WTC11 (cell line): ENCODE data around the gene ARMC6.

Experiments used
- CREB1 ChIP-seq: sonication (generic); formaldehyde crosslinking; IDR thresholded peaks from 2 replicates; pipeline ENCODE4 v1.8.0; 2023; ENCODE audit warnings: mild to moderate bottlenecking, missing genetic modification reagents
- CREM ChIP-seq: sonication (generic); formaldehyde crosslinking; IDR thresholded peaks from 2 replicates; pipeline ENCODE4 v1.8.1; 2022; ENCODE audit warnings: mild to moderate bottlenecking, missing genetic modification reagents, moderate library complexity
- ESRRA ChIP-seq: sonication (generic); formaldehyde crosslinking; IDR thresholded peaks from 2 replicates; pipeline ENCODE4 v1.8.1; 2022; ENCODE audit warnings: mild to moderate bottlenecking, missing genetic modification reagents, borderline replicate concordance
- IRF2 ChIP-seq: sonication (generic); formaldehyde crosslinking; IDR thresholded peaks from 2 replicates; pipeline ENCODE4 v1.8.0; 2022; ENCODE audit warnings: low read depth, missing genetic modification reagents, borderline replicate concordance
- NR1H2 ChIP-seq: sonication (generic); formaldehyde crosslinking; IDR thresholded peaks from 2 replicates; pipeline ENCODE4 v1.9.0; 2021; ENCODE audit warnings: mild to moderate bottlenecking, moderate library complexity, missing genetic modification reagents
- NR3C1 ChIP-seq: sonication (generic); formaldehyde crosslinking; conservative IDR thresholded peaks from 2 replicates; pipeline ENCODE4 v1.8.1; 2023; ENCODE audit warnings: low read depth, mild to moderate bottlenecking, missing genetic modification reagents
- TCF7 ChIP-seq: sonication (generic); formaldehyde crosslinking; IDR thresholded peaks from 2 replicates; pipeline ENCODE4 v1.8.0; 2022; ENCODE audit warnings: mild to moderate bottlenecking, low read depth, missing genetic modification reagents, moderate library complexity
- TP53 ChIP-seq: sonication (generic); formaldehyde crosslinking; IDR thresholded peaks from 2 replicates; pipeline ENCODE4 v1.8.1; 2023; ENCODE audit warnings: mild to moderate bottlenecking, missing genetic modification reagents
- ZNF121 ChIP-seq: sonication (generic); formaldehyde crosslinking; IDR thresholded peaks from 2 replicates; pipeline ENCODE4 v1.8.0; 2023; ENCODE audit warnings: missing genetic modification reagents
- TF ChIP-seq, protein P1 (sequence below): sonication (generic); formaldehyde crosslinking; IDR thresholded peaks from 2 replicates; pipeline ENCODE4 v1.8.0; 2022; ENCODE audit warnings: mild to moderate bottlenecking, missing genetic modification reagents
- TF ChIP-seq, protein P2 (sequence below): fragments of 200-600 bp; IDR thresholded peaks from 2 replicates; pipeline ENCODE4 v1.8.0; 2022; ENCODE audit warnings: antibody characterized with exemption
- TF ChIP-seq, protein P3 (sequence below): sonication (generic); formaldehyde crosslinking; IDR thresholded peaks from 2 replicates; pipeline ENCODE4 v1.8.0; 2022; ENCODE audit warnings: mild to moderate bottlenecking, missing genetic modification reagents
- TF ChIP-seq, protein P4 (sequence below): sonication (generic); formaldehyde crosslinking; IDR thresholded peaks from 2 replicates; pipeline ENCODE4 v1.8.0; 2022; ENCODE audit warnings: mild to moderate bottlenecking, missing genetic modification reagents

DNA sequence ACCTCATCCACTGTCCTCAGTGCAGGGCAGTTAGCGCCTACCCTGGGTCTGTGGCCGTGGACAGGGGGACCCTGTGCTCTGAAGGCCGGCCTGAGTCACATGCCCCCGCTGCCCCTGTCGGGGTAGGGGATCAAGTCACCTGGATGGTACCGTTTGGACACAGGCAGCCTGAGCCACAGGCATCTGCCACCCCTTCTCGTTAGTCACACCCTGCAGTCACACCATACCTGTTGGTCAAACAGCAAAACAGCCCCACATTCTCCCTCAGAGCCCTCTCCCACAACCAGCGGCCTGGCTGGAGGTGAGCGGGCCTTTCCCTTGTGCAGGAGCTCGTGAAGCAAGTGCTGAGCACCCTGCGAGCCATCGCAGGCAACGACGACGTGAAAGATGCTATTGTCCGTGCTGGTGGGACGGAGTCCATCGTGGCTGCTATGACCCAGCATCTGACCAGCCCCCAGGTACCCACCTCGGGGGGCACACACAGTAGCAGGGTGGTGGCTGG lies 21.6 kb downstream of the ARMC6 start:
- TF ChIP-seq ESRRA (CRISPR knock-in tag) (no peak), TCF7 (CRISPR knock-in tag) (no peak), ZNF121 (CRISPR knock-in tag) (no peak), NR1H2 (CRISPR knock-in tag) (no peak), CREM (no peak), CREB1 (CRISPR knock-in tag) (no peak), TP53 (CRISPR knock-in tag) (no peak), NR3C1 (no peak), IRF2 (no peak)
- TF ChIP-seq, protein P1, sequence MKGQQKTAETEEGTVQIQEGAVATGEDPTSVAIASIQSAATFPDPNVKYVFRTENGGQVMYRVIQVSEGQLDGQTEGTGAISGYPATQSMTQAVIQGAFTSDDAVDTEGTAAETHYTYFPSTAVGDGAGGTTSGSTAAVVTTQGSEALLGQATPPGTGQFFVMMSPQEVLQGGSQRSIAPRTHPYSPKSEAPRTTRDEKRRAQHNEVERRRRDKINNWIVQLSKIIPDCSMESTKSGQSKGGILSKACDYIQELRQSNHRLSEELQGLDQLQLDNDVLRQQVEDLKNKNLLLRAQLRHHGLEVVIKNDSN (CRISPR knock-in tag): no peak
- TF ChIP-seq, protein P2, sequence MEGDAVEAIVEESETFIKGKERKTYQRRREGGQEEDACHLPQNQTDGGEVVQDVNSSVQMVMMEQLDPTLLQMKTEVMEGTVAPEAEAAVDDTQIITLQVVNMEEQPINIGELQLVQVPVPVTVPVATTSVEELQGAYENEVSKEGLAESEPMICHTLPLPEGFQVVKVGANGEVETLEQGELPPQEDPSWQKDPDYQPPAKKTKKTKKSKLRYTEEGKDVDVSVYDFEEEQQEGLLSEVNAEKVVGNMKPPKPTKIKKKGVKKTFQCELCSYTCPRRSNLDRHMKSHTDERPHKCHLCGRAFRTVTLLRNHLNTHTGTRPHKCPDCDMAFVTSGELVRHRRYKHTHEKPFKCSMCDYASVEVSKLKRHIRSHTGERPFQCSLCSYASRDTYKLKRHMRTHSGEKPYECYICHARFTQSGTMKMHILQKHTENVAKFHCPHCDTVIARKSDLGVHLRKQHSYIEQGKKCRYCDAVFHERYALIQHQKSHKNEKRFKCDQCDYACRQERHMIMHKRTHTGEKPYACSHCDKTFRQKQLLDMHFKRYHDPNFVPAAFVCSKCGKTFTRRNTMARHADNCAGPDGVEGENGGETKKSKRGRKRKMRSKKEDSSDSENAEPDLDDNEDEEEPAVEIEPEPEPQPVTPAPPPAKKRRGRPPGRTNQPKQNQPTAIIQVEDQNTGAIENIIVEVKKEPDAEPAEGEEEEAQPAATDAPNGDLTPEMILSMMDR: no peak
- TF ChIP-seq, protein P3, sequence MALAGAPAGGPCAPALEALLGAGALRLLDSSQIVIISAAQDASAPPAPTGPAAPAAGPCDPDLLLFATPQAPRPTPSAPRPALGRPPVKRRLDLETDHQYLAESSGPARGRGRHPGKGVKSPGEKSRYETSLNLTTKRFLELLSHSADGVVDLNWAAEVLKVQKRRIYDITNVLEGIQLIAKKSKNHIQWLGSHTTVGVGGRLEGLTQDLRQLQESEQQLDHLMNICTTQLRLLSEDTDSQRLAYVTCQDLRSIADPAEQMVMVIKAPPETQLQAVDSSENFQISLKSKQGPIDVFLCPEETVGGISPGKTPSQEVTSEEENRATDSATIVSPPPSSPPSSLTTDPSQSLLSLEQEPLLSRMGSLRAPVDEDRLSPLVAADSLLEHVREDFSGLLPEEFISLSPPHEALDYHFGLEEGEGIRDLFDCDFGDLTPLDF (CRISPR knock-in tag): no peak
- TF ChIP-seq, protein P4, sequence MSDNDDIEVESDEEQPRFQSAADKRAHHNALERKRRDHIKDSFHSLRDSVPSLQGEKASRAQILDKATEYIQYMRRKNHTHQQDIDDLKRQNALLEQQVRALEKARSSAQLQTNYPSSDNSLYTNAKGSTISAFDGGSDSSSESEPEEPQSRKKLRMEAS: no peak
